HFFc6 (cell line): ENCODE data around the gene GORASP1. TPM values are rescaled to one million over a fixed set of nuclear protein-coding genes. Genes with fewer than 3 reads are reported as not detected.

Experiments
- DNase-seq: peaks from one replicate; pipeline ENCODE4 v3.0.0-alpha.2; 2018
- H3K27ac Mint-ChIP-seq: 2 replicates; pipeline ENCODE4 v1.8.0; 2020; ENCODE audit warnings: mild to moderate bottlenecking, mixed read lengths
- H3K27me3 Mint-ChIP-seq: 2 replicates; pipeline ENCODE4 v1.8.0; 2021; ENCODE audit warnings: mild to moderate bottlenecking, moderate library complexity, mixed read lengths; ENCODE audit not compliant: insufficient read depth
- H3K36me3 Mint-ChIP-seq: 2 replicates; pipeline ENCODE4 v1.8.0; 2021; ENCODE audit warnings: low read depth, mixed read lengths
- H3K4me1 Mint-ChIP-seq: 2 replicates; pipeline ENCODE4 v1.8.0; 2020; ENCODE audit warnings: low read depth, mixed read lengths
- H3K4me3 Mint-ChIP-seq: 2 replicates; pipeline ENCODE4 v1.8.0; 2020; ENCODE audit warnings: mild to moderate bottlenecking, moderate library complexity, mixed read lengths
- H3K9me3 Mint-ChIP-seq: 2 replicates; pipeline ENCODE4 v1.8.0; 2020; ENCODE audit warnings: mild to moderate bottlenecking, mixed read lengths
- CTCF ChIP-seq: fragments of 200-600 bp; sonication (generic); IDR thresholded peaks from 2 replicates; pipeline ENCODE4 v1.5.0; 2021; ENCODE audit warnings: antibody characterized with exemption, mild to moderate bottlenecking
- total RNA-seq, 6 experiments: library from RNA; stranded (reverse); fragmentation: NEBNext Ultra II Directional; extraction: Animal tissue kit (Norgen Biotek cat#: 25700); gene quantifications; 2 replicates in 1 of 6; 3 replicates in 5 of 6; pipeline ENCODE4 v1.2.3, GENCODE V29; 2021

Gene GORASP1
- total RNA-seq, 6 experiments from 2014 or later: 42.7 to 52.1 (median 47.0) TPM

- H3K36me3 Mint-ChIP-seq: peaks cover 7% of the 10 kb centered on the region
- H3K27ac Mint-ChIP-seq: no peak overlapping the region
- no peak overlapping the region for H3K4me3 Mint-ChIP-seq
- DNase-seq: no peak
- no peaks in the 10 kb centered on the region for H3K9me3 Mint-ChIP-seq
- H3K4me1 Mint-ChIP-seq: peaks cover 26% of the 10 kb centered on the region
- TF ChIP-seq CTCF: no peak
- H3K27me3 Mint-ChIP-seq: no peaks in the 10 kb centered on the region; the same call in none of the 2 replicates
Measured at GRCh38 chr3:39135170-39135805, 27.9 kb upstream of the GORASP1 start.

- no peak overlapping the region for H3K4me3 Mint-ChIP-seq
- H3K27me3 Mint-ChIP-seq: no peaks in the 10 kb centered on the region; the same call in none of the 2 replicates
- no peaks in the 10 kb centered on the region for H3K9me3 Mint-ChIP-seq
- DNase-seq: no peak
- no peak for TF ChIP-seq CTCF
- H3K4me1 Mint-ChIP-seq: peaks cover 16% of the 10 kb centered on the region
- no peak overlapping the region for H3K27ac Mint-ChIP-seq
- peaks cover 4% of the 10 kb centered on the region; the same call in 1 of the 2 replicates for H3K36me3 Mint-ChIP-seq
Measured at GRCh38 chr3:39134305-39134704, 26.9 kb upstream of the GORASP1 start.

- DNase-seq: no peak
- Mint-ChIP-seq H3K4me1 (peaks cover 11% of the 10 kb centered on the region), H3K27ac (no peak overlapping the region), H3K27me3 (no peaks in the 10 kb centered on the region; the same call in none of the 2 replicates), H3K36me3 (peaks cover 4% of the 10 kb centered on the region; the same call in 1 of the 2 replicates), H3K9me3 (no peaks in the 10 kb centered on the region), H3K4me3 (no peak overlapping the region)
- TF ChIP-seq CTCF: no peak
Measured at GRCh38 chr3:39133822-39134221, 26.4 kb upstream of the GORASP1 start.

- H3K9me3 Mint-ChIP-seq: no peaks in the 10 kb centered on the region
Measured at GRCh38 chr3:39133093-39133490, 25.7 kb upstream of the GORASP1 start.

More at GRCh38 chr3:39133093-39133490, 25.7 kb upstream of the GORASP1 start:
- H3K4me1 Mint-ChIP-seq: peaks cover 6% of the 10 kb centered on the region; the same call in 1 of the 2 replicates
- DNase-seq: no peak
- no peaks in the 10 kb centered on the region for H3K36me3 Mint-ChIP-seq
- H3K27ac Mint-ChIP-seq: no peak overlapping the region
- H3K27me3 Mint-ChIP-seq: no peaks in the 10 kb centered on the region; the same call in 1 of the 2 replicates
- no peak overlapping the region for H3K4me3 Mint-ChIP-seq
- TF ChIP-seq CTCF: no peak
